CD4-positive, alpha-beta T cell treated with Interleukin-12 subunit alpha and Interleukin-12 subunit beta, for 1 hour (primary cell): ENCODE measurements around the gene GGNBP2.
A peak's percentile ranks its signal among the peaks of the same experiment; 100 is the strongest.

ENCODE experiments used
- DNase-seq: peaks from one replicate; pipeline ENCODE4 v3.0.0-alpha.2; 2020

The GGNBP2 gene

DNA sequence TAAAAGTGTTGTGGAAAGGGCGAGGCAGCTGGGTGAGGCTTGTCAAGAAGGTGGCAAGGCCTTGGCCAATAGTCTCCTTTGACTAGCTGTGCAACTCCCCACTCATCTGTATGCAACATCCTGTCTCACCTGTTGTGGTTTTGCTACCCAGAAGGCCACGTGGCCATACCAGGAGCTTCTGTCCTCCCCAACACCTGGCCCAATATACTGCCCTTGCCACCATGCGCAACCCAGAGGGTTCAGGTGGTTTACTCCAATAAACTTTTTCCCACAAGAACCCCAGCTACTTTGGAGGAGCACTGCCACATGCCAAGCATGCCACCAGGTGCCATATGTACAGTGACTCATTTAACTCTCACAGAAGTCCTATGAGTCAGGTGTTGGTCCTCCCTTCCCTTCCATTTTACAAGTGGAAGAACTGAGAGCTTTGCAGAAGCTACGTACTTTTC is 20.3 kb upstream of the GGNBP2 start:
- DNase-seq: no peak

- no peak for DNase-seq
Observed at GRCh38 chr17:36525113-36525512, 19.6 kb upstream of the GGNBP2 start.

DNA sequence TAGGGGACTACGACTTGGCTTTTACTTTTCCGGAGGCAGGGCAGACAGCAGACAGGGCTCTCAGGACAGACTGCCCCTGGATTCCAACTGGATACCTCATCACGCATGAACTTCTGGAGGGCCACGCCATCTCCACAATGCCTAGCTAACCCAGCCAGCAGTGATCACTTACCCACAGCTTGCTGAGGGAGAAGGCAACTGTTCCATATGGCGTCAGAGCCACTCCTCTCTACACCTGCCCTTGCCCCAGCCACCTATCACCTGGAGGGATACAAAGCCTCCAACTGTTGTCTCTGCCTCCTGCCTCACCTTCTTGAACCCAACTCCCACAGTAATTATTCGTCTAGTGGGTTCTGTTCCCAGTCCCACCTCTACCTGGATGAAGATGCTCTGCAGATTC is 18.8 kb upstream of the GGNBP2 start:
- no peak for DNase-seq

DNA sequence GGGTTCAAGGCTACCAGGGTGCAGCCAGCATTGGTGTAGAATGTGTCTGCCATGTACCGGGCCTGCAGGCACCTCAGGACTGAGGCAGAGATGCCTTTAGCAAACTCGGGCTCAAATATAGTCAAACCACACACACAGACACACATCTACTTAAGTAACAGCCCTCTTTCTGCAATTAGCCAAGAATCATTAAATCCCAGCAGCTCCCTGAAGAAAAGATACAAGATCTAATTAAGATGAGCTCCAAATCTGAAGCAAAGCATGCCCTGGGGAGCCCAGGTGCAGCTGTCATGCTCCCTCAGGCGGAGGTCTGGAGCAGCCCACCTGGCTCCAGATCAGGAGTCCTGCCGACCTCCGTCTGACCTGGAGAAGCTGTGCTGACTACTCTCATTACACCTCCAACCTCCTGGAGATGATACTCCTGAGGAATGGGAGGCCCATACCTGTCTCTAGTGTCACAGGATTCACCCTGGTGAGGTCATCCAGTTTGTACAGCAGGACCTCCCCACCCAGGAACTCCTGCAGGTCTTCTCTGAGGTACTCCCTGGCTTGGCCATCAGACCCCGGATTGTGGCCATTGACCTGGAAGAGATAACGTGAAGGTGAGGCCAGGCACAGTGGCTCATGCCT is 17.0 kb upstream of the GGNBP2 start:
- no peak for DNase-seq

DNA sequence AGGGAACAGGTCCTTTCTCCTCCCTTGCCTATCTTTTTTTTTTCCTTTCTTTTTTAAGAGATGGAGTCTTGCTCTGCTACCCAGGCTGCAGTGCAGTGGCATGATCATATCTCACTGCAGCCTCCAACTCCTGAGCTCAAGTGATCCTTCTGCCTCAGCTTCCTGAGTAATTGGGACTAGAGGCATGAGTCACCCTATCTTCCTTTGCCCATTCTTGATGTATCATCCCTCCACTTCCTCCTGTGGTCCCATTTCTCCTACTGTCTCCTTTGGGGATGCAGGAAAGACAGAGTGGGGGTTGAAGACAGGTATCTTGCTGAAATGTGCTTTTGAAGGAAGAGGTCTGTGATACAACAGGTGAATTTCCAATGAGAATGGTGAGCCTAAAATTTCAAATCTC is 15.6 kb upstream of the GGNBP2 start:
- DNase-seq: no peak

- DNase-seq: no peak
Observed at GRCh38 chr17:36532435-36532975, 12.2 kb upstream of the GGNBP2 start.

DNA sequence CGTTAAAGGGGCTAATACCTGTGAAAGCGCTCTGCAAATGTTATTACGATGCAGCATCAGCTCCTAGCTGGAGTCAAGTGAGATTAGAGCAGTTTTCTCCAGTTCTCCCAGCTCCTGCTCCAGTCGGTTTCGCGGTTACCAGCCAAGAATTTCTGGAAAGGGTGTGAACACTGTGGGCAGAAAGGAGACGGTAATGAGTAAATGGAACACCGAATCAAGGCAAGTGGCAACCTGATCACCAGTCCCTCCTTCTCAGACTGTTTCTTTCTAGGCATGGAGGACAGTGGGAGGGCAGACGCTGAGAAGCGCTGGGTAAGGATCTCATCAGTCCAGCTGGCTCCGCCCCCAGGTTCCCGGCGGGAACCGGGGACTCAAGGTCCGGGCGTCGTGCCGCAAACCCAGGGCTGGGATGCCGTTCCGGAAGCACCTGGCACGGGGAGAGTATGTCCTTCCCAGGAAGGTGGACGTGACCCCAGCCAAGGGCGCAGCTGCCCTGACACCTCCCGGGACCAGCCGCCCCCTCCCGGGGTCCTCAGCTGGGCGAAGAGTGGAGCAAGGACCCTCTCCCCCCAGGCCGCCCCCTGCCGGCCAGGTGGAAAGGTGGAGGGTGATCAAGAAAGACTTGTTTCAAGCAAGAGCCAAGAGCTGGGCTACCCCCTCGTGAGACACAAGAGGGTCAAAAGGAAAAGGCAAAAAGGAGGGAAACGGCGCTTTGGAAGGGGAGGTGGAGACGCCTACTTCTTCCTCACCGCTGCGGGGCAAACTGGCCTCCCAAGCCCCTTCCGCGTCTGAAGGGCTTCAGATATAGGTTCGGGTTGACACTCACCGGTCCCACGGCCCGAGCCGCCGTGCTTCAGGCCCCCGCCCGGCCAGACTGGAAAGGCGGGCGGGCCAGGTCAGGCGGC is 10.5 kb upstream of the GGNBP2 start:
- peak; percentile 59 for DNase-seq

DNA sequence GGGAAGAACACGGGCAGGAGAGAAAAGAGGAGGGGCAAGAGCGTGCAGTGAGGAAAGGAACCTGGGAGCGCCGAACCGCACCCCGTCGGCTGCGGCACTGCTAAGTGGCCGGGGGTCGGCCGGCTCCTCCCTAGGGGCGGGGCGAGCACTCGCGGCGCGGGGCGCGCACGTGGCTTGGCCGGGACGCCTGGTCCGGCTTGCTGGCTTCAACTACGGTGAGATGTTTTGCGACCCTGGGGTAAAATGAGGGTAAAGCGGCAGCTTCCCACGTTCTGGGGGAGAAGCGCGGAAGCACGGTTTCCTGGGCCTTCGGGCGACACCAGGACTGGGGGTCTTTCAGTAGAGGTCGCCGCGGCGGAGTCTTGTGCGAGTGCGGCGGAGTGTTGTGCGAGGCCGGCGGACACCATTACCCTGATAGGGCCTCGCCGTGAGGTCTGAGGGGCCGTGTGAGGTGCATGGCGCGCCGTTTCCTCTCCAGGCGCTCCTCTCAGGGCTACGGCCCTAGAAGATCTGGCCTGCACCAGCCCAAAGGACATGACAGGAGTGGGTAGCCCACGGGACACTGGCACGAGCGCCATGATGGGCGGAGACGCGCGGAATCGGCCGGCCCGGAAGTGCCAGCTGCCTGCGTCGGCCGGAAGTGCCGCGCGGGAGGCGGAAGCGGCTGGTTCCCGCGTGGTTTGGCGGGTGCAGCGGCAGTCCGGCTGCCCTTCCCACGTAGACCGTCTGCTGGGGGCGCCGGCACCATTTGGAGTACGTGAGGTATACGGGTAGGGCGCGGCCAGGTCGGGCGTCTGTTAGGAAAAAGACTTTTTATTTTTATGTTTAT is 9.7 kb upstream of the GGNBP2 start, which contains the start of the genes MYO19 and PIGW:
Gene MYO19 (minus strand): TSS at position 29 of the 829 bp plus-strand sequence. CDS start 2,330 bp downstream, outside the sequence.
Gene PIGW (plus strand): TSS at position 148 of the 829 bp plus-strand sequence. CDS start 2,115 bp downstream, outside the sequence.
- DNase-seq: peak; percentile 88

DNA sequence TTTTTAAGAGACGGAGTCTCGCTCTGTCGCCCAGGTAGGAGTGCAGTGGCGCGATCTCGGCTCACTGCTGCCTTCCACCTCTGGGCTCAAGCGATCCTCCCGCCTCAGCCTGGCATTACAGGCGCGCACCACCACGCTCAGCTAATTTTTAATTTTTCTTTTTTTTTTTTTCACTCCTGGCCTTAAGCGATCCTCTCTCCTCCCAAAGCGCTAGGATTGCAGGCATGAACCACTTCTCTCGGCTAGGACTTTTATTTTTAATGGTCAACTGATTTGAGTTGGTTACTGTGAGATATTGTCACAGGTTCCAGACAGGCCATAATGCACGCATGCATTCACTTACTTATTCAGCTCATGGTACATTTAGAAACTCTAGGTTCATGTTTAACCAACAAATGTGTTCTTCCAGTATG is 9.0 kb upstream of the GGNBP2 start:
- DNase-seq: no peak

DNA sequence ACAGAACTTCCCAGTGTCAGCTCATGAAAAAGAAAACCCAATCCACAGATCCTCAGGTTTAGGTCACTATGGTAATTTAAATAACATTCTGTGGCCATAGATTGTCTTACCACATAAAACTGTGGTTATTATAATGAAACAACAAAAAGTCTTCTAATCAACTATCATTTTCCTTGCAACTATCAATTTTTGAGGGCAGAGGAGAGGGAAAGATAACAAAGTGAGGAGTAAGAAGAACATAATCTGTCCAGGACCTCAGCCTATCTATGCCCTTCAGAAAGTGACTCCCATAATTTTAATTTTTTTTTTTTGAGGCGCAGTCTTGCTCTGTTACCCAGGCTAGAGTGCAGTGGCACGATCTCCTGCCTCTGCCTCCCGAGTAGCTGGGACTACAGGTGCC is 4.0 kb upstream of the GGNBP2 start:
- DNase-seq: no peak

- no peak for DNase-seq
Observed at GRCh38 chr17:36542755-36543154, 2.0 kb upstream of the GGNBP2 start.

DNA sequence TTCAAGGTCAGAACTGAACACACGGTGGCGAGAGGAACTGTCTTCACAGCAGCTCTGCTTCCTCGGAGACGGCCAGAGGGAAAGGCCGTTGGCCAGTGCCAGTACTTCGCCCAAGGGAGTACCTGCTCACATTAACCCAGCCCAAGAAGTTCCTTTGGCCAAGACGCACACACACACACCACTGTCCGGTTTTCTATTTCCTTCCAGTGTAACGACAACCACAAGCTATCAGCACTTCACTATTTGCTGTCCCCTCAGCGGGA is 744 bp upstream of the GGNBP2 start:
- DNase-seq: peak; percentile 29

DNA sequence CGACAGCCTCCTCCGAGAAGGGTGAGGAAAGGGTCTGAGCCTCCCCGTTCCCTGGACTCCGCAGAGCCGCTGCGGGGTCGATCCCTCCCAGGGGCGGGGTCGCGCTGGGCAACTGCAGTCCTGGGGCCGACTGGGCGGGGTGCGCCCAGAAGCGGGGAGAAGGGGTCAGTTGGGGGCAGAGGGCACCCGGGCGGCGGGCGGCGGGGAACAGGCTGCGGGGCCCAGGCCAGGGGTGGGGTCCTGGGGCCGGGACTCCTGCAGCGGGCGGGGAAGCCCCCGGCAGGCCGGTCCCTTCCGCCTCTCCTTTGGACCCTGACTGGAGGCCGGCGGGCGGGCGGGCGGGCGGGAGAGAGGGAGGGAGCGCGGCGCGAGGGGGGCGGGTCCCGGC is 352 bp downstream of the GGNBP2 start:
- no peak for DNase-seq

DNA sequence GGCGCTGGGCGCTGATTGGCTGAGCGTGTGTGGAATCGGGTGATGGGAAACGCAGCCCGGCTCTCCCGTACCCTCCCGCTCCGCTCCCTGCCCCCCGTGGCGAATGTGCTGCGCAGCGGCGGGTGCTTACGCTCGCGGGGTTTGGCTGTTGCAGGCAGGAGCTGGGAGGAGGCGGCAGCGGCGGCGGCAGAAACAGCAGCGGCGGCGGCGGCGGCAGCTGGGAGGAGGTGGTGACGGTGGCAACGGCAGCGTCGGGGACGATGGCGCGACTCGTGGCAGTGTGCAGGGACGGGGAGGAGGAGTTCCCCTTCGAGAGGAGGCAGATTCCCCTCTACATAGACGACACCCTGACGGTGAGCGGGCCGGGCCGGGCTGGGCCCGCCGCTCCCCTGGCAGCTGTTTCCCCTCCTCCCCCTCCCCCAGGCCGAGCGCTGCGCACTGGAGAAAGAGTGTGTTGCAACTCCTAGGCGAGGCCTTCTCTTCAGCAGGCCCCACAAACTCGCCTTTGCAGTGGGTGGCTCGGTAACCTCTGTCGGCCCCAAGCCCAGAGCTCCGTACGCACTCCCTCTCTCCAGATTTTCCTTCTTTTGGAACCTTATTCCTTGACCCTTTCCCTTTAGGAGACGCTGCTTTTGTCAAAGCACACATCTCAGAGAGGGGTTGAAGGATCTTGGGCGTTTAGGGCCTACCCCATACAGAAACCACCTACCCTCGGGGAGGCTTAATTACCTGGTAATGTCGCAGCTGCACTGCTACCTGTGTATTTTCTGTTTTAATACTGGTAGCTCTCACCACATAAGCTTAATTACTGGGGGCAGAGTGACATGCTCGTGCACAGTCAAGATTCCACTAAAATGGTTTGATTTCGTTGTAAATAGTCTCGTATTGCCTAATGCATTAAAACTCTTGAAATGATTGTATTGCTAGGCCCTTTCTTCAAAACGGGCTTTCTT is 1.0 kb downstream of the GGNBP2 start:
- DNase-seq: peak; percentile 98

GRCh38 chr17:36546418-36547093 is 1.8 kb downstream of the GGNBP2 start:
- peak; percentile 10 for DNase-seq

GRCh38 chr17:36547776-36548175 is 3.1 kb downstream of the GGNBP2 start:
- no peak for DNase-seq

GRCh38 chr17:36550491-36551417 is 6.0 kb downstream of the GGNBP2 start:
- peak; percentile 38 for DNase-seq

DNA sequence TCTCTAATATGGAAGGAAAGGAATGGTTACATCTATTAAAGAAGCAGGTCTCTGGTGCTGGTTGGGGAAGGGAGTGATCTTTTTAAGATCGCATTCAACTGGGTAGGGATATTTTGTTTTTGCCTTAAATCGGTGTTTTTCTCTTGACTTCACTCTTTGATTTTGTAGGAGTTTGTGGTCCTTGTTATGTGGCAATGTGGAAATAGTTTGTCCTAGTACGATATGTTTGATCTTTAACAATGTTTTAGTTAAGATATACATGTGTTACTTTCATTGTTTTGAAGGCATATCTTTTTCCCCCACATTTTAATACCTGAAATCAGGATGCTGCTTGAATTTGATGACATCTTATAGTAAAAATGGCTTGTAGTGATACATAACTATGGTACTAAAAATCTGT is 8.7 kb downstream of the GGNBP2 start:
- no peak for DNase-seq

GRCh38 chr17:36566081-36566480 is 21.4 kb downstream of the GGNBP2 start:
- no peak for DNase-seq

- DNase-seq: no peak
Observed at GRCh38 chr17:36575028-36575427, 30.3 kb downstream of the GGNBP2 start.
